Adrenal gland (tissue), 12 donors: ENCODE data around the gene RGS6. TPM values are rescaled to one million over a fixed set of nuclear protein-coding genes. Genes with fewer than 3 reads are reported as not detected.

ENCODE experiments used
- DNase-seq, 7 donors: peaks; one replicate each; pipeline ENCODE4 v3.0.0-alpha.2; 2019 to 2020
- H3K27ac ChIP-seq, 5 donors: fragments of 200-600 bp; sonication (generic) in 4 of 5; 1 replicate in 3 of 5; 2 replicates in 2 of 5; pipeline versions ENCODE4 v1.5.1 to v1.8.0; 2016 to 2020; ENCODE audit warnings: mild to moderate bottlenecking in 1 of 5
- H3K27me3 ChIP-seq: fragments of 200-600 bp; 2 replicates; pipeline ENCODE4 v1.8.0; 2021
- H3K36me3 ChIP-seq, 2 donors: fragments of 200-600 bp; replicated peaks in 1 of 2; 1 replicate in 1 of 2; 2 replicates in 1 of 2; pipeline versions ENCODE4 v1.5.1 to v1.8.0; 2018 to 2022
- H3K4me1 ChIP-seq, 2 donors: fragments of 200-600 bp; replicated peaks in 1 of 2; 1 replicate in 1 of 2; 2 replicates in 1 of 2; pipeline versions ENCODE4 v1.5.1 to v1.8.0; 2018 to 2021
- H3K4me3 ChIP-seq, 4 donors: fragments of 200-600 bp; sonication (generic) in 3 of 4; one replicate each; pipeline ENCODE4 v1.5.1; 2016 to 2018
- H3K9me3 ChIP-seq, 3 donors: fragments of 200-600 bp; sonication (generic) in 1 of 3; replicated peaks in 1 of 3; 1 replicate in 2 of 3; 2 replicates in 1 of 3; pipeline versions ENCODE4 v1.5.1 to v1.8.0; 2016 to 2021
- CTCF ChIP-seq, 6 experiments: fragments of 450-650 bp in 4 of 6; fragments of 200-600 bp in 2 of 6; sonication (generic) in 1 of 6; IDR thresholded peaks; 1 replicate in 5 of 6; 2 replicates in 1 of 6; pipeline versions ENCODE4 v1.5.1 to v1.8.0; 2016 to 2021; ENCODE audit warnings: antibody characterized with exemption in 6 of 6, mild to moderate bottlenecking in 2 of 6, moderate library complexity in 1 of 6
- POLR2A ChIP-seq, 2 donors: fragments of 450-650 bp; IDR thresholded peaks; one replicate each; pipeline ENCODE4 v1.6.1; 2017; ENCODE audit warnings: antibody characterized with exemption in 2 of 2, mild to moderate bottlenecking in 2 of 2, moderate library complexity in 1 of 2
- WGBS, 4 donors: extraction: QIAGEN DNeasy Blood & Tissue Kit in 2 of 4; methylation state at CpG; one replicate each; pipeline versions ENCODE4 v1.1.5 to v1.1.7; 2013 to 2017; 5-methylcytosine and 5-hydroxymethylcytosine counted together
- intact Hi-C, 2 donors: fragments of 100-400 bp; cut with DNase I; formaldehyde crosslinking; loops; one replicate each; pipeline versions ENCODE4 v1.14.1 to v1.15.0; 2022 to 2023
- polyA plus RNA-seq, 3 donors: library from polyadenylated mRNA; stranded (reverse); fragments of 200-250 nt in 2 of 3; fragments of 350-450 nt in 1 of 3; fragmentation: Illumina TruSeq in 1 of 3; extraction: RNeasy Lipid Tissue Mini Kit (QIAGEN cat#74804) in 1 of 3; gene quantifications; one replicate each; pipeline ENCODE4 v1.2.3, GENCODE V29; 2013 to 2014
- total RNA-seq, 9 donors: library from RNA; depleted of rRNA in 4 of 9; stranded (reverse); fragments of >200 nt in 4 of 9; fragments of 120-200 nt in 1 of 9; fragmentation: NEBNext Ultra II Directional in 1 of 9; extraction: Animal tissue kit (Norgen Biotek cat#: 25700) in 1 of 9; gene quantifications; one replicate each; pipeline versions ENCODE4 v1.1.0 to v1.2.4, GENCODE V29; 2013 to 2023
- donor health status: healthy with polysubstance abuse.
- donor health status: Bipolar disorder and iron deficiency.
- donor health status: DM: yes; HTN: yes; CAD: no.
- donor health status: DM: no; HTN: no; CAD: no.
- donor health status: DM: no; HTN: no; CAD: no.
- donor health status: DM: yes; HTN: yes; CAD: no.

RGS6 gene
- total and polyA plus RNA-seq, 12 donors, result 0.06 to 4.3 (median 0.41) TPM; not detected in 1

GRCh38 chr14:72291908-72292688, 359.9 kb downstream of the RGS6 start:
- no peak overlapping the region for H3K4me3 ChIP-seq
- peak; percentile 10 to 61 (median 20) for DNase-seq
- H3K4me1 ChIP-seq, result no peaks in the 10 kb centered on the region
- no peaks in the 10 kb centered on the region for H3K27me3 ChIP-seq
- WGBS, 4 donors, result 47 to 57% (median 51%) methylated on average over 15 to 16 of the region's 16 CpGs
- TF ChIP-seq POLR2A (IDR thresholded peaks at IDR 0.05) (no peak), CTCF (IDR thresholded peaks at IDR 0.05) (peak; percentile 47 to 70 (median 52))
- H3K36me3 ChIP-seq, result no peaks in the 10 kb centered on the region
- H3K27ac ChIP-seq, result no peak overlapping the region
- intact Hi-C loops, result loop anchor here in 1 of 2 donors (10.0 kb wide), 1 partner anchor 267 kb away; no protein-coding TSS in a partner anchor
- no peaks in the 10 kb centered on the region for H3K9me3 ChIP-seq

- no peak for DNase-seq
- intact Hi-C loops, result loop anchor here in 1 of 2 donors (10.0 kb wide), 1 partner anchor 268 kb away; no protein-coding TSS in a partner anchor
- H3K36me3 ChIP-seq, result no peaks in the 10 kb centered on the region
- no peak for TF ChIP-seq CTCF (IDR thresholded peaks at IDR 0.05)
- TF ChIP-seq POLR2A (IDR thresholded peaks at IDR 0.05), result no peak
- WGBS, 4 donors, result 15 to 25% (median 15%) methylated on average over 1 of the region's 1 CpG
- H3K27ac ChIP-seq, result no peak overlapping the region
- no peaks in the 10 kb centered on the region for H3K4me1 ChIP-seq
- H3K4me3 ChIP-seq, result no peak overlapping the region
- no peaks in the 10 kb centered on the region for H3K27me3 ChIP-seq
- no peaks in the 10 kb centered on the region for H3K9me3 ChIP-seq
Observed at GRCh38 chr14:72292689-72293024, 360.4 kb downstream of the RGS6 start.

GRCh38 chr14:72301352-72301751, 369.1 kb downstream of the RGS6 start:
- no peaks in the 10 kb centered on the region for H3K36me3 ChIP-seq
- DNase-seq, result no peak
- H3K27ac ChIP-seq, result no peak overlapping the region
- H3K4me3 ChIP-seq, result no peak overlapping the region
- H3K9me3 ChIP-seq, result no peaks in the 10 kb centered on the region
- no peak for TF ChIP-seq POLR2A (IDR thresholded peaks at IDR 0.05)
- TF ChIP-seq CTCF (IDR thresholded peaks at IDR 0.05), result no peak
- no peaks in the 10 kb centered on the region for H3K4me1 ChIP-seq
- WGBS, 4 donors, result 77 to 86% (median 83%) methylated on average over 3 of the region's 3 CpGs
- H3K27me3 ChIP-seq, result no peaks in the 10 kb centered on the region
- intact Hi-C loops, result no loop called here

GRCh38 chr14:72303930-72304329, 371.7 kb downstream of the RGS6 start:
- no peaks in the 10 kb centered on the region for H3K36me3 ChIP-seq
- no peak for DNase-seq
- intact Hi-C loops, result no loop called here
- no peaks in the 10 kb centered on the region for H3K9me3 ChIP-seq
- 74 to 85% (median 79%) methylated on average over 4 of the region's 4 CpGs for WGBS, 4 donors
- H3K27ac ChIP-seq, result no peak overlapping the region
- H3K4me3 ChIP-seq, result no peak overlapping the region
- H3K4me1 ChIP-seq, result no peaks in the 10 kb centered on the region
- no peaks in the 10 kb centered on the region for H3K27me3 ChIP-seq
- TF ChIP-seq POLR2A (IDR thresholded peaks at IDR 0.05) (no peak), CTCF (IDR thresholded peaks at IDR 0.05) (no peak)
